HG03108 (cell line): Measurements from ENCODE around the gene HOXC10.

Source experiments
- ATAC-seq: cut with Tn5 transposase; IDR thresholded peaks from one replicate; pipeline ENCODE4 v1.9.1; 2021; ENCODE audit warnings: moderate library complexity; ENCODE audit not compliant: unreplicated experiment

Gene HOXC10

DNA sequence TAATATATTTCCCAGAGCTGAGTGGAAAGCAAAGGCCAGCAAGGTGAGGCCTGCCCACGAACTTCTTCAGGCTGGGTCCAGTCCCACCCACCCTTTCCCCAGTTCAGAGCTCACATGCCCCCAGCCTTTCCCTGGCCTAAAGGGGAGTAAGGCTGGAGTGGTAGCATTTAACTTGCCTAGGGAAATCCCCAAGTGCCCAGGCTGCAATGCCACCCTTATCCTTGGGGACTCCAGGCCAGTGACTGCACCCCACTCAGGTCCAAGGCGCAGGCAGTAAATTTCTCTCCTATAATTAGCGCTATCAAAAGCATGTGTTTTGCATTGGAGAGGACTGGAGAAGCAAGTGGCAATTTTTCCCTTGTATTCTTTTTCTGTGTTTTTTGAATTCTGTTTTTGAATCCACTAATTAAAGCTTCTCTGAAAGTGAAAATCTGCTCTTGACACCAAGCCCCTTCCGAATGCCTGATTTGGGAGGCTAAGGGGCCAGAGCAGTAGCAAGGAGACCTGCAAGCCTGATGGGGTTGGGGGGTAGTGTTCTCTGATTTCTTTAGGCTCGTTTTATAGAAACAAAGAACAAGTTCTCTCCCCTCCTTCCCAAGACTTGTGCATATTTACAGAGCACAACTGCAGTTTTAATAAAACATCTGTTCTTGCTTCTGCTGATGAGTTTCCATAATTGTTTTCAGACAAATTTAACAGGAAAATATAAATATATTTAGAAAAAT lies 39.8 kb downstream of the HOXC10 start:
- no peak for ATAC-seq

DNA sequence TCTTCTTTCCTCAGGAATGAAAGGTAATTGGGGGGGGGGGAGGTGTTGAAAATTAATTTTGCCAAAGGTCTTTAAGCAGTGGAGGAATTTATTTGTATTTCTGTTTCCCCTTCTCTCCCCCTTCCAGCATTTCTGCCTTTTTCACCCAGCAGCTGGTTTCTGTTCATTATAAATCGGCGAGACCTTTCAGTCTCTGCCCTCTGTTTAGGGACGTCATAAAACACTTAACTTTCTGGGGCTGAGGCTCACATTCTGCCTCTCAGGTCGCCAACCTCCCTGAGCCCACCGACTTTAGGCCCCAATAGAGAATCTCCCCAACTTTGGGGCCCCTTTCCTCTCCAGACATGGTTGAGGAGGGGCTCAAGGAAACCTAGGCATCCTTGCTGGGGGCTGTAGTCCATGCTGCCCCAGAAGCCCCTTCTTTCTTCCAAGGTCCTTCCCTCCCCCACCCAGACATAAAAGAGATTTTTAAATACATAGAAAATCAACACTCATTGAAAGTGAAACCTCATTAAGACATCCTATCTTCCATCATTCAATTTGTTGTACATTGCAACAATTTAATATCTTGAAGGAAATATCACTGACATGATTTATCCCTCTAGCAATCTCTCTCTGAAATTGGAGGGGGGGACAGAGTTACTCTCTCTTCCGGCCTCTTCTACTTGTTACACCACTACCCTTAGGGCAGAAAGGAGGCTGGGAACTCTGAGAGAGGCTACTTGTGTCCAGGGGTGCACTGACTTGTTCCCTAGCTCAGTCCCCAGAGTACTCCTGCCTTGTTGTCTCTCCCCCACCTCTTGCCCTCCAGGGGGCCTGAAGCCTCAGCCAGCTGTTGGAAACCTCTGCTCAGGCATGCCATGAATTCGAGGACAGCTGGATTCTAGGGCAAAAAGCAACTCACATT lies 40.8 kb downstream of the HOXC10 start:
- no peak for ATAC-seq

DNA sequence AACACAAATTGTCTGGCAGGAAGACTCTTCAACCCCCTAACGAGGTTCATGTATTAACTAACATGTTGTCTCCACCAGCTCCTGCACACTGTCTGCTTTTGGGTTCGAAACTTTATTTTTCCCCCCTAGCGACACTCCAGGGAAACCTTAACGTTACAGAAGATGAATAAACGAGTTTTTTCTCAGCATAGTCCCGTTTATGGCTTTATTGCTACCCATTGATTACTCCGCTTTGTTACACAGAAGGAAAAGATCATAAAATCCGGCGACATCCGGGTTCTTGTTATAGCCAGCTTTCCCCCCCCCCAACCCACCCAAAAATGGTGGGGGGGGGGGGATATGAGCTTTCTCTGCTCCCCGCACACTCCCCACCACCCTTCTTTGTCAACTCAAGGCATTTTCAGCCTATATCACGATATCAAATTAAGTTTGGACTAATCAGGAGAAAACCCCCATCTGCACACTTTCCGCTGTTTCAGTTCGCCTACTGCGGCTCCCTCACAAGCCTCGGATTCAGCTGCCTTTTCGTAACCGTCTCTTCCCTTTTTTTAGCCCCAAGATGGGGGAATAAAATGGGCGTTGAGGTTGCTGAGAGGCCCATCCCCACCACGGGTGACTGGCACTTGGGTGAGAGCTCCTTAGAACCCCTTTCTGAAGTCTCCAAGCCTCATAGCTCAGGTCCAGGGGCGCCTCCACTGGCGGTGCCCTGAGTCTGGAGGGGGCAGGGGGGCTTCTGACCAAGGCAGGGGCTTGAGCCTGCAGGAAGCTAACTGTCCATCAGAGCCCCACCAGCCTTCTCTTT lies 41.9 kb downstream of the HOXC10 start:
- no peak for ATAC-seq

DNA sequence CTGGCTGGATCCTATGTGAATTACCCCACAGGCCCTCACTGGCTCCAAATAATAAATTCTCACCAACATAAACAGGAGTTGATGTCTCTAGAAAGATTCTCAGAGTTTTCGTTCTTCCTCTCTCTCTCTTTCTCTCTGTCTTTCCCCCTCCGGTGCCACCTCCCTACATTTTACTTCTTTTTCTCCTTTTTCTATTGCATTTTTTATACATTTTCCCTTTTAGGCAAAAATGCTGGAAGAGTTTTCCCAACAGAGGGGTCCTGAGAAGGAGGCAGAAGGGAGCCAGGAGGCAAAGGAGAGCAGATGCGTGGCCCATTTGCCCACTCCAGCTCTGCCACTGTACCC lies 42.5 kb downstream of the HOXC10 start:
- ATAC-seq: no peak

DNA sequence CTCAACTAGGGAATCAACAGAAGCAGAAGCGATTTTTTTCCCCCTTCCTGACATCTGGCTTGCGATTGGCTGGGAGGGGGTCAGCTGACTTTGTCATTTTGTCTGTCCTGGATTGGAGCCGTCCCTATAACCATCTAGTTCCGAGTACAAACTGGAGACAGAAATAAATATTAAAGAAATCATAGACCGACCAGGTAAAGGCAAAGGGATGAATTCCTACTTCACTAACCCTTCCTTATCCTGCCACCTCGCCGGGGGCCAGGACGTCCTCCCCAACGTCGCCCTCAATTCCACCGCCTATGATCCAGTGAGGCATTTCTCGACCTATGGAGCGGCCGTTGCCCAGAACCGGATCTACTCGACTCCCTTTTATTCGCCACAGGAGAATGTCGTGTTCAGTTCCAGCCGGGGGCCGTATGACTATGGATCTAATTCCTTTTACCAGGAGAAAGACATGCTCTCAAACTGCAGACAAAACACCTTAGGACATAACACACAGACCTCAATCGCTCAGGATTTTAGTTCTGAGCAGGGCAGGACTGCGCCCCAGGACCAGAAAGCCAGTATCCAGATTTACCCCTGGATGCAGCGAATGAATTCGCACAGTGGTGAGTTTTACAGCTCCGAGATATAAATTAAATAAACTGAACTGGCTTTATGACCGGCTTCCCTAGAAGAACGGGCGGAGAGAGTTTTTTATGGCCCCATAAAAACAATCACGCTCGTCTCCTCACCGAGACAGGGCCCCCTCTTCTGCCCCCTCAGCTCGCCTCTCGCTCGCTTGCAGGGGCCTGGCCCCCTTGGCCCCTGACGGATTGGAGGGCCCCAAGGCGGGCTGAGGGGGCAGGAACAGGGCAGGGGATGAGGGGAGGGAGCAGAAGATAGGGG lies 43.6 kb downstream of the HOXC10 start, which contains the start of gene HOXC6:
HOXC6 (plus strand) TSS at position 127 of the 888 bp plus-strand sequence; CDS start at position 209, 82 bp downstream.
- no peak for ATAC-seq

DNA sequence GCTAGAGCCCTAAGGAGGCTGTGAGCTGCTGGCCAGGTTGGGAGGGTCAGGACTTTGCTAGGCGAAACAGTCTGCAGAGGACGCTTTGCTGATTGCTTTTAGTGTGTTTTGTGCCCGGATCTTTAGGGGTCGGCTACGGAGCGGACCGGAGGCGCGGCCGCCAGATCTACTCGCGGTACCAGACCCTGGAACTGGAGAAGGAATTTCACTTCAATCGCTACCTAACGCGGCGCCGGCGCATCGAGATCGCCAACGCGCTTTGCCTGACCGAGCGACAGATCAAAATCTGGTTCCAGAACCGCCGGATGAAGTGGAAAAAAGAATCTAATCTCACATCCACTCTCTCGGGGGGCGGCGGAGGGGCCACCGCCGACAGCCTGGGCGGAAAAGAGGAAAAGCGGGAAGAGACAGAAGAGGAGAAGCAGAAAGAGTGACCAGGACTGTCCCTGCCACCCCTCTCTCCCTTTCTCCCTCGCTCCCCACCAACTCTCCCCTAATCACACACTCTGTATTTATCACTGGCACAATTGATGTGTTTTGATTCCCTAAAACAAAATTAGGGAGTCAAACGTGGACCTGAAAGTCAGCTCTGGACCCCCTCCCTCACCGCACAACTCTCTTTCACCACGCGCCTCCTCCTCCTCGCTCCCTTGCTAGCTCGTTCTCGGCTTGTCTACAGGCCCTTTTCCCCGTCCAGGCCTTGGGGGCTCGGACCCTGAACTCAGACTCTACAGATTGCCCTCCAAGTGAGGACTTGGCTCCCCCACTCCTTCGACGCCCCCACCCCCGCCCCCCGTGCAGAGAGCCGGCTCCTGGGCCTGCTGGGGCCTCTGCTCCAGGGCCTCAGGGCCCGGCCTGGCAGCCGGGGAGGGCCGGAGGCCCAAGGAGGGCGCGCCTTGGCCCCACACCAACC lies 44.8 kb downstream of the HOXC10 start:
- ATAC-seq: no peak

DNA sequence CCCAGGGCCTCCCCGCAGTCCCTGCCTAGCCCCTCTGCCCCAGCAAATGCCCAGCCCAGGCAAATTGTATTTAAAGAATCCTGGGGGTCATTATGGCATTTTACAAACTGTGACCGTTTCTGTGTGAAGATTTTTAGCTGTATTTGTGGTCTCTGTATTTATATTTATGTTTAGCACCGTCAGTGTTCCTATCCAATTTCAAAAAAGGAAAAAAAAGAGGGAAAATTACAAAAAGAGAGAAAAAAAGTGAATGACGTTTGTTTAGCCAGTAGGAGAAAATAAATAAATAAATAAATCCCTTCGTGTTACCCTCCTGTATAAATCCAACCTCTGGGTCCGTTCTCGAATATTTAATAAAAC lies 45.5 kb downstream of the HOXC10 start:
- ATAC-seq: no peak

DNA sequence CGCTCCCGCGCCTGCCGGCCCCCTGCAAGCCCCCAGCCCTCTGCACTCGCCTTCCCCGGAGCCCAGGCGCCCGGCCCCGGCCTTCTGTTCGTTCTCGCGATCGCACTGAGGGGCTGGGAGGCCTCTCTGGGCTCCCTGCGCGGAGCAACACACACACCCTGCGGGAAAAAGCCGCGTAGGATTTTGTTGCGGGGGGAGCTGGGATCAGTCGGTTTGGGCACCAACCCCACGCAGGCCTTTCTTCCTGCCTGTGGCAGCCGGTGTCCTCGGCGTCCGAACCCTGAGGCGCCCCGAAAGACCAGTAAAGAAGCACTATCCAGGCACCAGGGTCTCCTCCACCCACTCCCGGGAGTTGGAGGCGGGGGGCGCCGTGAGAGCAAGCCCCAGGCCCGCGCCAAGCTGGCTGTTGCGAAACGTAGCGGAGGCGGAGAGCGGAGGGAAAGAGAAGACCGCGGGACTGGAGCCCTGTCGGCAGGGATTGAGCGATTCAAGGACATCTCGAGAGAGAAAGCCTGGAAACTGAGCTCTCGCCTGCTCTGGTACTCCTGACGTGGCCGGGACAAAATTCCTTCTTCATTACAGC lies 46.0 kb downstream of the HOXC10 start:
- no peak for ATAC-seq

DNA sequence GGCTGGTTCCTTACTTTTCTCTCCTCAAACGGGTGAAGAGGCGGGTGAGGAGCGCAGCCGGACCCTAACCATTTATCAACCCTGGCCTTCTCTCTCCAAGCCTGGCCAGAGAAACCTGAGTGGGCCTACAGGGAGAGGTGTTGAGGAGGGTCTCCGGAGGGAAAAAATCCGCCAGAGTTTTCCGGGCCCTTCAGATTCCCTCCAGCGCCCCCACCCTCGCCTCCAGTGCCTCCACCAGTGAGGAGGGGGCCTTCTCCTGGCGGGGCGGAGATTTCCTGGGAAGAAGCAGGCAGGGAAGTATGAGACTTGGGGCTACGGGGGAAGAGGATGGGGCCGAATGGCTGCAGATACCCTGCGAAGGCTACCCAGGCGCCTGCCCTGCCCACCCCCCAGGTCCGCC lies 46.5 kb downstream of the HOXC10 start:
- ATAC-seq: no peak

DNA sequence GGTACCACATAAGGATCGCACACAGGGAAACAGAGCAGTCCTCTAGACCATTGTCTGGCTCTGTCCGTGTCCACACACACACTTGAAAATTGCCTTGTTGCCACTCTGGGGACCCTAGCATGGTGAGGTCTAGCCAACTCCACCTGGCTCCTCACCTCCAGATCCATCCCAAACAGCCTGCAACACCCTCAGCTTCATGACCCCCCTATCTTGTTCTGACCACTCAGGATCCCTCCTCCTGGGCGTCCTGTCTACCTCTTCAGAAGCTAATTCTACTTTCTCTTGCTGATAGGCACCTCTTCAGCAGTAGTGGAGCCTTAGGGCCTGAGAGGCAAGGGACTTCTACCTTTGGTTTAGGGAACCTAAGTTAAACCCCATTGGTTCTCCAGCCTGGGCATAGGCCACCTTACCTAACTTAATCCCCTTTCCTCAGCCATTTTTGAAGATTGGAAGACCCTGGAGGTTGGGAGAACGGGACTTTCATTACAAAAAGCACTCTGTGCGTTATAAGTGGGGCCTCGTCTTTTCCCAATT lies 47.2 kb downstream of the HOXC10 start:
- ATAC-seq: no peak

DNA sequence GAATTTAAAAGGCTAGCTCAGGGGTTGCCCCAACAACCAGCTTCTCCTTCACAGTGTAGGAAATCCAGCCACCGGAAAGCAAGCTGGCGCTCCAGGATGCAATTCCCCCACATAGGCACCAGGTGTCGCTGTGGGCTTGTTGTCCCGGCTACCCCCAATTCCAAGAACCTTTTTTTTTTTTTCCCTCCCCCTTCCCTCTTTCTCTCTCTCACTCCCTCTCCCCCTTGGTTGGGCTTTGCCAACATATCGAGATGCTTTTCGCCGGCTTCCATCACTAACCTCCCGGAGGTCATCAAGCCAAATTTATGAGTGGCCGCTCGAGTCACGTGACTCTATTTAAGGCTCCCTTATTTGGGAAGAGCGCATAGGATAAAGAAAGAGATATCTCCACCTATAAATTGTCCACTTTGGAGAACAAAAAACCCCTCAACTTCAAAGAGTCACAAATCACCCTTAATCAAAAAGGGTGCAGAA lies 47.7 kb downstream of the HOXC10 start, which contains the start of gene HOXC5:
HOXC5 (plus strand) TSS at position 424 of the 474 bp plus-strand sequence. CDS start 73 bp downstream, outside the sequence.
- ATAC-seq: no peak

DNA sequence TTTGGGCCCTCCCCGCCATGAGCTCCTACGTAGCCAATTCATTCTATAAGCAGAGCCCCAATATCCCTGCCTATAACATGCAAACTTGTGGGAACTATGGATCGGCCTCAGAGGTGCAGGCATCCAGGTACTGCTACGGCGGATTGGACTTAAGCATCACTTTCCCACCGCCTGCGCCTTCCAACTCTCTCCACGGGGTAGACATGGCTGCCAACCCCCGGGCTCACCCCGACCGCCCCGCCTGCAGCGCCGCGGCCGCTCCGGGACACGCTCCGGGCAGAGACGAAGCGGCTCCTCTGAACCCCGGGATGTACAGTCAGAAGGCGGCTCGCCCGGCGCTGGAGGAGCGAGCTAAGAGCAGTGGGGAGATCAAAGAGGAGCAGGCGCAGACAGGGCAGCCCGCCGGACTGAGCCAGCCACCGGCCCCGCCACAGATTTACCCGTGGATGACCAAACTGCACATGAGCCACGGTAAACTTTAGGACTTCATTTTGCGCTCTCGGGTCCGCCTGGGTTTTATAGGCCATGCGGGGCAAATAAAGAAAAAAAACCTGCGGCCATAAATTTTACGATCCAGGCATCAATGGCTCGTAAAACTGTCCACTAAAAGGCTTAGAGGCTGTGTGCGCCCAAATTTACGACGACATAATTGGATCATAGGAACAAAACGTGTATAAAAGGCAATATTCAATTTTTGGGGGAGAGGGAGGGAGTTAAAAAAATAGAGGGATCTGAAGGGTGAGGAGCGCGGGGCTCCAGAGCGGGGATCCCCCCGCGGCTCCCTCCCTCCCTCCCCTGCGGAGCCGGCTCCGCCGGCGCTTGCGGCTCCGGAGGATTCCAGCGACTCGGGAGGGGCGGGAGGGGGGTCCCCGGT lies 48.4 kb downstream of the HOXC10 start:
- ATAC-seq: no peak

DNA sequence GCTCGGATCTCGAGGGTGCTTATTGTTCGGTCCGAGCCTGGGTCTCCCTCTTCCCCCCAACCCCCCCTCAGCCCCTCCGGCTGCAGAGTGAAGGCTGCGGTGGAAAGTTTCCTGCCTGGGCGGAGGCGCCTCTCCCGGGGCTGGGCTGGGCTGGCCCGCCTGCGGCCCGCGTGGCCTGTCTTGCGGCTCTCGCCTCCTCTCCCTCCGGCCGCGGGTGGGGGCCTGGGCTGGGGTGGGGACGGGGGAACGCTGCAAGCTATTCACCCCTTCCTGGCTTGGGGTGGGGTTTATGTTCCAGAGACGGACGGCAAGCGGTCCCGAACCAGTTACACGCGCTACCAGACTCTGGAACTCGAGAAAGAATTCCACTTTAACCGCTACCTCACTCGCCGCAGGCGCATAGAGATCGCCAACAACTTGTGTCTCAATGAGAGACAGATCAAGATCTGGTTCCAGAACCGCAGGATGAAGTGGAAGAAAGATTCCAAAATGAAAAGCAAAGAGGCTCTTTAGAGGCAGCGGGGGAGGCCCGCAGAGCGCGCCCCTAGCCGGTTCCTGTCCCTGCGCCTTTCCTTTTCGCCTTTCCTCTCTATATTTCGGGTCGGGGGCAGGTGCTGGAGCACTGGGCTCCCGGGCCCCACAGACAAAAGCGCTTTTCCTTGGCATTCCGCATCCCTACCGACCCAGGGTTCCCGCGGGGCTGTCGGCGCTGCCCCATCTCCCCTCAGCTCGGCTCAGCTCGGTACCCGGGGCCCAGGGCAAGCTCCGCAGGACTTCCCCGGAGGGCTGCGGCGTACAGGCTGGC lies 49.2 kb downstream of the HOXC10 start:
- no peak for ATAC-seq

DNA sequence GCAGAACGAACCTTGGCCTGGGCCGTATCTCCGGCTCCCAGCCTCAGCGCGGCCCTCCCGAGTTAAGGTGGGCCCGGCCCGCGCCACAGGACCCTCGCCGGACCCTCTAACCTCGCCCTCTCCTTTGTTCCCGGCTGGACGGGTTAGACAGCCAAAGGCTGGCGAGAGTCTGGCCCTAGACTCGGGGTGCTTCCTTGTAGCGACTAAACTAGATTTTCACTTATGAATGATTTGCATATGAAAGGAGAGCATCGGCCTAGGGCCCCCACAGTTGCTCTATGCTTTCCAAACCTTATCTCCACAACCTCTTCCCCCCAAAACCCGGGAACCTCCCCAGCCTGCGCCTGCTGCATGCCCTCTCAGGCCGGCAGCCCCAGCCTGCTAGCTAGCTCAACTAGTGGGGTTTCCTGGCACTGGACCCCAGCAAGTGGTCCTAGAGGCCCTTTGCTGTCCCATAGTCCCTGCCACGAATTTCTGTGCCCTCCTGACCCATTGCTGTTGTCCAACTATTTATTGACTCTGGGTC lies 49.9 kb downstream of the HOXC10 start:
- no peak for ATAC-seq

DNA sequence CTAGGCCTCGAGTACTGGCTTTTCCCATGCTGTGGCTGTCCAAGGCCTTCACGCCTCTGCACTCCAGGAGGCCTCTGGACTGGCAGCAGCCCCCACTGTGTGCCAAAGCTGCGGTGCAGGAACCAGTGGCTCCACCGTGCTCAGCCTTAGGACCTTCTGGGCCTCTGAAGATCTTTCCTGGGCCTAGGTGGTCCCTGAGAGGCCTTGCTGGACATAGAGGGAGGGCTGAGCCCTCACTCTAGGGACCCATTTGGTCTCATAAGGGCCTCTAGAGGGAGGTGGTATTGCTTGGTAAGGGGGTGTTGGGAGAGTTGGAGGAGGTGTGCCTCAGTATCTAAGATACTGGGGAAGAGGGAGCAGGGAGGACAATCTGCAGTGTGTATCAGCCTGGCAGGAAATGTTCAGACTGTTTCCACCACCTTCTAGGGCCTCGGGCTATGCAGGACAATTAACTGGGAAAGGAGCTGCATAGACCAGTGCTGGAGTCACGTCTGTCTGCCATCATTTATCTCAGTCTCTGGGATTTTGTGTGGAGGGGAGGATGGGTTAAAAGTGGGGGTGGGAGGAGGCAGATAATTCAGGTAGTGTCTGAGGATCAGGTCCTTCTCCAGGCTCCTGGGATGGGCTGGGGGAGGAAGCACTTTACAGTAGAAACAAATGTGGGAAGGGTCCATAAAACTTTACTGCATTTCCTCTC lies 50.8 kb downstream of the HOXC10 start:
- no peak for ATAC-seq
